B cell (primary cell): ENCODE data around the gene PGR. TPM values are rescaled to one million over a fixed set of nuclear protein-coding genes. Genes with fewer than 3 reads are reported as not detected.

Experiments used
- ATAC-seq: fragments of 200-7000 bp; cut with Tn5 transposase; one replicate; pipeline ENCODE4 v1.10.0; 2021; ENCODE audit warnings: low read depth, mild to moderate bottlenecking, moderate number of reproducible peaks, moderate library complexity
- CTCF ChIA-PET: fragments of 350-600 bp; sonication (Branson Sonifier 250); formaldehyde crosslinking; loops from one replicate; lab custom pipeline; 2021; ENCODE audit warnings: antibody characterized with exemption, inconsistent platforms; lab: Charles Lee
- POLR2A ChIA-PET: fragments of 350-600 bp; sonication (Branson Sonifier 250); formaldehyde crosslinking; loops from one replicate; lab custom pipeline; 2021; ENCODE audit warnings: antibody characterized with exemption; lab: Charles Lee
- DNase-seq: peaks from one replicate; pipeline ENCODE4 v3.0.0; 2013
- H2AFZ ChIP-seq: 2 replicates; pipeline ENCODE4 v1.6.1; 2012; ENCODE audit warnings: mild to moderate bottlenecking, low read depth, low read length; ENCODE audit not compliant: insufficient read depth, poor library complexity, severe bottlenecking
- H3K27ac ChIP-seq, 2 donors: 1 replicate in 1 of 2; 2 replicates in 1 of 2; pipeline ENCODE4 v1.5.1; 2012 to 2013; ENCODE audit warnings: low read length in 2 of 2, mild to moderate bottlenecking in 2 of 2, moderate library complexity in 1 of 2
- H3K27me3 ChIP-seq, 4 experiments: fragments of 200-600 bp in 1 of 4; sonication (generic) in 1 of 4; replicated peaks in 1 of 4; 1 replicate in 2 of 4; 2 replicates in 2 of 4; pipeline versions ENCODE4 v1.6.1 to v1.7.0; 2013 to 2016; ENCODE audit warnings: low read length in 3 of 4, mild to moderate bottlenecking in 2 of 4, mixed read lengths in 1 of 4, moderate library complexity in 1 of 4; ENCODE audit not compliant: insufficient read depth in 4 of 4, control insufficient read depth in 3 of 4; ENCODE audit errors: control extremely low read depth in 1 of 4
- H3K36me3 ChIP-seq, 2 experiments: replicated peaks in 1 of 2; 1 replicate in 1 of 2; 2 replicates in 1 of 2; pipeline versions ENCODE4 v1.6.1 to v1.7.1; 2013; ENCODE audit warnings: low read length in 1 of 2; ENCODE audit not compliant: insufficient read depth in 2 of 2, control insufficient read depth in 1 of 2; ENCODE audit errors: control extremely low read depth in 1 of 2, extremely low read depth in 1 of 2
- H3K4me1 ChIP-seq, 2 donors: fragments of 200-600 bp in 1 of 2; sonication (generic) in 1 of 2; 1 replicate in 1 of 2; 2 replicates in 1 of 2; pipeline versions ENCODE4 v1.5.1 to v1.6.1; 2013 to 2017; ENCODE audit warnings: low read length in 2 of 2; ENCODE audit not compliant: control insufficient read depth in 2 of 2, insufficient read depth in 2 of 2
- H3K4me2 ChIP-seq: replicated peaks from 2 replicates; pipeline ENCODE3; 2012; ENCODE audit warnings: mild to moderate bottlenecking, low read depth, low read length; ENCODE audit not compliant: poor library complexity, severe bottlenecking
- H3K4me3 ChIP-seq, 5 experiments: fragments of 200-600 bp in 1 of 5; sonication (generic) in 1 of 5; 1 replicate in 3 of 5; 2 replicates in 2 of 5; pipeline versions ENCODE4 v1.5.1 to v1.7.0; 2011 to 2016; ENCODE audit warnings: low read length in 4 of 5, mild to moderate bottlenecking in 4 of 5, low read depth in 2 of 5, control low read depth in 1 of 5, moderate library complexity in 1 of 5; ENCODE audit not compliant: insufficient read depth in 1 of 5; ENCODE audit errors: control extremely low read depth in 1 of 5, extremely low read depth in 1 of 5
- H3K79me2 ChIP-seq: fragments of 200-600 bp; sonication (generic); one replicate; pipeline ENCODE4 v1.6.0; 2016; ENCODE audit warnings: low read length; ENCODE audit not compliant: control insufficient read depth, insufficient read depth
- H3K9ac ChIP-seq: fragments of 200-600 bp; sonication (generic); 2 replicates; pipeline ENCODE4 v1.6.1; 2017; ENCODE audit warnings: mild to moderate bottlenecking, low read length, moderate library complexity
- H3K9me3 ChIP-seq, 3 donors: one replicate each; pipeline versions ENCODE4 v1.6.1 to v1.7.1; 2013; ENCODE audit warnings: low read length in 2 of 3; ENCODE audit not compliant: control insufficient read depth in 2 of 3, insufficient read depth in 1 of 3; ENCODE audit errors: control extremely low read depth in 1 of 3
- H4K20me1 ChIP-seq: 2 replicates; pipeline ENCODE4 v1.6.0; 2012; ENCODE audit warnings: mild to moderate bottlenecking, low read length; ENCODE audit not compliant: insufficient read depth, control insufficient read depth, poor library complexity, severe bottlenecking
- H3K27ac Mint-ChIP-seq: one replicate; pipeline ENCODE4 v1.8.0; 2021; ENCODE audit warnings: mixed read lengths
- H3K27me3 Mint-ChIP-seq: one replicate; pipeline ENCODE4 v1.8.0; 2021; ENCODE audit warnings: mixed read lengths
- H3K4me1 Mint-ChIP-seq: one replicate; pipeline ENCODE4 v1.8.0; 2021; ENCODE audit warnings: mixed read lengths
- H3K4me3 Mint-ChIP-seq: one replicate; pipeline ENCODE4 v1.8.0; 2021; ENCODE audit warnings: mixed read lengths
- H3K9me3 Mint-ChIP-seq: one replicate; pipeline ENCODE4 v1.8.0; 2022; ENCODE audit warnings: mixed read lengths; ENCODE audit not compliant: insufficient read depth
- CTCF ChIP-seq: fragments of 200-600 bp; IDR thresholded peaks from one replicate; pipeline ENCODE4 v1.8.0; 2022; ENCODE audit warnings: antibody characterized with exemption, mild to moderate bottlenecking
- EZH2 ChIP-seq: IDR thresholded peaks from 2 replicates; pipeline ENCODE4 v1.6.1; 2012; ENCODE audit warnings: borderline replicate concordance, low read depth, mild to moderate bottlenecking, moderate library complexity, low read length; ENCODE audit not compliant: insufficient read depth, poor library complexity, severe bottlenecking
- WGBS: methylation state at CpG from one replicate; pipeline ENCODE4 v1.1.5; 2013; ENCODE audit warnings: missing lambda C conversion rate; ENCODE audit not compliant: insufficient coverage; 5-methylcytosine and 5-hydroxymethylcytosine counted together
- intact Hi-C: fragments of 100-400 bp; cut with micrococcal nuclease; formaldehyde crosslinking; loops from one replicate; pipeline ENCODE4 v1.10.0; 2022
- polyA minus RNA-seq: library from RNA; depleted of rRNA, polyadenylated mRNA; stranded (reverse); fragments of >200 nt; gene quantifications from 2 replicates; pipeline ENCODE4 v1.2.3, GENCODE V29; 2012
- polyA plus RNA-seq: library from polyadenylated mRNA; depleted of rRNA; stranded (reverse); fragments of >200 nt; gene quantifications from 2 replicates; pipeline ENCODE4 v1.2.3, GENCODE V29; 2012
- total RNA-seq, 2 donors: library from RNA; stranded (reverse); fragments of 120-200 nt in 1 of 2; gene quantifications; 1 replicate in 1 of 2; 2 replicates in 1 of 2; pipeline versions ENCODE4 v1.2.3 to v1.2.4, GENCODE V29; 2013 to 2022

The PGR gene
- not detected in 2 replicates for total RNA-seq
- under 0.01 TPM for total RNA-seq (2013)
- polyA plus RNA-seq = under 0.01 TPM in 1 of 2 replicates, not detected in the other
- polyA minus RNA-seq = 0.07 TPM in 1 of 2 replicates, not detected in the other

- DNase-seq (no peak), ATAC-seq (no peak)
- Mint-ChIP-seq H3K9me3 (no peaks in the 10 kb centered on the region), H3K27ac (no peak within 1 kb of the TSS), H3K4me3 (peak within 1 kb of the TSS; percentile 40), H3K4me1 (peaks cover 9% of the 10 kb centered on the region), H3K27me3 (peaks cover 33% of the 10 kb centered on the region)
- no peak for TF ChIP-seq EZH2
- ChIA-PET CTCF (no interaction called here), POLR2A (no interaction called here)
- intact Hi-C loops = no loop called here
- Histone ChIP-seq H3K27me3 (peaks cover 0 to 69% (median 45%) of the 10 kb centered on the region in 4 experiments), H4K20me1 (no peaks in the 10 kb centered on the region), H3K9ac (no peak within 1 kb of the TSS), H3K4me2 (peak within 1 kb of the TSS; percentile 74), H3K9me3 (peaks cover 0 to 19% (median 1%) of the 10 kb centered on the region in 3 donors), H3K79me2 (no peaks in the 10 kb centered on the region), H3K4me3 (no peak within 1 kb of the TSS), H3K27ac (no peak within 1 kb of the TSS), H3K36me3 (no peaks in the 10 kb centered on the region), H3K4me1 (peaks cover 25 to 29% of the 10 kb centered on the region in 2 donors), H2AFZ (peak within 1 kb of the TSS; percentile 21)
- 4% methylated on average over 33 of the region's 38 CpGs for WGBS
These were observed at the start of gene PGR for GRCh38 chr11:101129203-101129943. TSS of gene PGR (minus strand) at chr11:101129813. CDS start at chr11:101129070, 743 bp downstream.

- no peaks in the 10 kb centered on the region for H3K9me3 ChIP-seq
These were observed 46.8 kb upstream of the PGR start for GRCh38 chr11:101176381-101176780.

More at GRCh38 chr11:101176381-101176780, 46.8 kb upstream of the PGR start:
- no peak overlapping the region for H3K27ac ChIP-seq
- H3K79me2 ChIP-seq = no peaks in the 10 kb centered on the region
- H3K4me2 ChIP-seq = no peak overlapping the region
- no peaks in the 10 kb centered on the region for H3K27me3 Mint-ChIP-seq
- POLR2A ChIA-PET = no interaction called here
- H3K36me3 ChIP-seq = no peaks in the 10 kb centered on the region
- no peaks in the 10 kb centered on the region for H4K20me1 ChIP-seq
- H3K27ac Mint-ChIP-seq = no peak overlapping the region
- H2AFZ ChIP-seq = no peak overlapping the region
- CTCF ChIA-PET = no interaction called here
- WGBS = 87% methylated on average over 3 of the region's 3 CpGs
- DNase-seq (no peak), ATAC-seq (no peak)
- TF ChIP-seq EZH2 = no peak
- TF ChIP-seq CTCF = no peak
- no peaks in the 10 kb centered on the region for H3K4me1 ChIP-seq
- H3K9me3 Mint-ChIP-seq = no peaks in the 10 kb centered on the region
- no peaks in the 10 kb centered on the region for H3K4me1 Mint-ChIP-seq
- H3K27me3 ChIP-seq = no peaks in the 10 kb centered on the region
- no peak overlapping the region for H3K9ac ChIP-seq
- no peak overlapping the region for H3K4me3 Mint-ChIP-seq
- intact Hi-C loops = no loop called here
- H3K4me3 ChIP-seq = no peak overlapping the region
